Measurements from ENCODE around the gene TMEM25.

TMEM25 gene

DNA sequence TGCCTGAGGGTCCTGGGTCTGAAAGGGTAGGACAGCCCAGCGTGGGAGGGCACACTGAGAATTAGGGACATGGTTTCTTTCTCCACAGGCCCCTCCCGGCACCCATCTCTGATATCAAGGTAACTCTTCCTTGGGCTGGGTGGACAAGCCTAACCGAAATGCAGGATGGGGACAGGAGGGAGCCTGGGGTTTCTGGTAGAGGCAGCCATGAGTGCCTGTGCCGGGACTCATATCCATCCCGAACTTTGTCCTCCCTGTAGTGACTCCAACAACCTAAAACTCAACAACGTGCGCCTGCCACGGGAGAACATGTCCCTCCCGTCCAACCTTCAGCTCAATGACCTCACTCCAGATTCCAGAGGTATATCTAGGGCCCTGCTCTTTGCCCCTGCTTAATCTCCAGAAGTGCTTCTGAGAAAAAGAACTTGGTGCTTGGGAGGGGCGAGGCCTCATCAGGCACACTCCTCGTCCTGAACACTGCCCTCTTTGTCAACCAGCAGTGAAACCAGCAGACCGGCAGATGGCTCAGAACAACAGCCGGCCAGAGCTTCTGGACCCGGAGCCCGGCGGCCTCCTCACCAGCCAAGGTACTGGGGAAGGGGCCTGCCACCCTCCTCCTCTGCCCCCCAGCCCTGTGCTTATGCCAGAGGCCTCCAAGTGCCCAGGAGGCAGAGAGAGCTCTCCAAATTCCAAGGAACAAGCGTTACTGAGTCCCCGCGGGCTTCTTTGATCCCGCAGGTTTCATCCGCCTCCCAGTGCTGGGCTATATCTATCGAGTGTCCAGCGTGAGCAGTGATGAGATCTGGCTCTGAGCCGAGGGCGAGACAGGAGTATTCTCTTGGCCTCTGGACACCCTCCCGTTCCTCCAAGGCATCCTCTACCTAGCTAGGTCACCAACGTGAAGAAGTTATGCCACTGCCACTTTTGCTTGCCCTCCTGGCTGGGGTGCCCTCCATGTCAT lies 3.1 kb downstream of the TMEM25 start:
- TF ChIP-seq CTCF (IDR thresholded peaks at IDR 0.05; ENCODE audit: borderline replicate concordance, control extremely low read depth, extremely low read depth, insufficient read depth, missing control alignments): no peak
- in situ Hi-C loops (cut with MboI; ENCODE audit: low sequenced_read_pairs, unreplicated experiment): no loop called here
- no peak for DNase-seq (ENCODE audit: low spot score)

DNA sequence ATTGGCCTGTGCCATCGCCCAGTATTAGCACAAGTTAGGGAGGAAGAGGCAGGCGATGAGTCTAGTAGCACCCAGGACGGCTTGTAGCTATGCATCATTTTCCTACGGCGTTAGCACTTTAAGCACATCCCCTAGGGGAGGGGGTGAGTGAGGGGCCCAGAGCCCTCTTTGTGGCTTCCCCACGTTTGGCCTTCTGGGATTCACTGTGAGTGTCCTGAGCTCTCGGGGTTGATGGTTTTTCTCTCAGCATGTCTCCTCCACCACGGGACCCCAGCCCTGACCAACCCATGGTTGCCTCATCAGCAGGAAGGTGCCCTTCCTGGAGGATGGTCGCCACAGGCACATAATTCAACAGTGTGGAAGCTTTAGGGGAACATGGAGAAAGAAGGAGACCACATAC lies 4.3 kb downstream of the TMEM25 start:
- in situ Hi-C loops (cut with MboI; ENCODE audit: low sequenced_read_pairs, unreplicated experiment): no loop called here

DNA sequence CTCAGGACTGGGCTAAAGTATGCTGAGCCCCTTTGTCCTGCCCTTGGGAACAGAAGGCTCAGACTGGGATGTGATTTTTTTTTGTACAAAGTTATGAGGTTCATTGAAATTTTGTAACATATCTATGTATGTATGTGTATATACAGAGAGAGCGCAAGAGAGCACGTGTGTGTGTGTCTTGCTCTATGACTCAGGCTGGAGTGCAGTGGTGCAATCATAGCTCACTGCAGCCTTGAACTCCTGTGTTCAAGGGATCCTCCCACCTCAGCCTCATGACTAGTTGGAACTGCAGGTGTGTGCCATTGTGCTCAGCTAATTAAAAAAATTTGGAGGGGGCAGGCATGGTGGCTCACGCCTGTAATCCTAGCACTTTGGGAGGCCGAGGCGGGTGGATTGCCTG lies 5.7 kb downstream of the TMEM25 start:
- no peak for DNase-seq (ENCODE audit: low spot score)
- in situ Hi-C loops (cut with MboI; ENCODE audit: low sequenced_read_pairs, unreplicated experiment): no loop called here
- no peak for TF ChIP-seq CTCF (IDR thresholded peaks at IDR 0.05; ENCODE audit: borderline replicate concordance, control extremely low read depth, extremely low read depth, insufficient read depth, missing control alignments)

More for the DNA sequence above, 4.3 kb downstream of the TMEM25 start:
- no peak for DNase-seq (ENCODE audit: low spot score)
- TF ChIP-seq CTCF (IDR thresholded peaks at IDR 0.05; ENCODE audit: borderline replicate concordance, control extremely low read depth, extremely low read depth, insufficient read depth, missing control alignments): no peak

DNA sequence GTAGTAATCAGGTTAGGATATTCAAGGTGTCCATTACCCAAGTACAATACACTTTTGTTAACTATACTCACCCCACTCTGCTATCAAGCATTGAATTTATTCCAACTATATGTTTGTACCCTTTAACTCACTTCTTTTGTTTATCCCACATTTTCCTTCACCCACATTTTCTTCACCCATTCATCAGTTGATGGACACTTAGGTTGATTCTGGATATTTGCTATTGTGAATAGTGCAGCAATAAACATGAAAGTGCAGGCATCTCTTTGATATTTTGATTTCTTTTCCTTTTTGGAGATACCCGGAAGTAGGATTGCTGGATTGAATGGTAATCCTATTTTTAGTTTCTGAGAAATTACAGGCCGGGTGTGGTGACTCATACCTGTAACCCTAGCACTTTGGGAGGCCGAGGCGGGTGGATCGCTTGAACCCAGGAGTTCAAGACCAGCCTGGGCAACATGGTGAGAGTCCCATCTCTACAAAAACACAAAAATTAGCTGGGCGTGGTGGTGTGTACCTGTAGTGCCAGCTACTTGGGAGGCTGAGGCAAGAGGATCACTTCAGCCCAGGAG lies 6.5 kb downstream of the TMEM25 start:
- no peak for DNase-seq (ENCODE audit: low spot score)
- no peak for TF ChIP-seq CTCF (IDR thresholded peaks at IDR 0.05; ENCODE audit: borderline replicate concordance, control extremely low read depth, extremely low read depth, insufficient read depth, missing control alignments)
- in situ Hi-C loops (cut with MboI; ENCODE audit: low sequenced_read_pairs, unreplicated experiment): no loop called here

DNA sequence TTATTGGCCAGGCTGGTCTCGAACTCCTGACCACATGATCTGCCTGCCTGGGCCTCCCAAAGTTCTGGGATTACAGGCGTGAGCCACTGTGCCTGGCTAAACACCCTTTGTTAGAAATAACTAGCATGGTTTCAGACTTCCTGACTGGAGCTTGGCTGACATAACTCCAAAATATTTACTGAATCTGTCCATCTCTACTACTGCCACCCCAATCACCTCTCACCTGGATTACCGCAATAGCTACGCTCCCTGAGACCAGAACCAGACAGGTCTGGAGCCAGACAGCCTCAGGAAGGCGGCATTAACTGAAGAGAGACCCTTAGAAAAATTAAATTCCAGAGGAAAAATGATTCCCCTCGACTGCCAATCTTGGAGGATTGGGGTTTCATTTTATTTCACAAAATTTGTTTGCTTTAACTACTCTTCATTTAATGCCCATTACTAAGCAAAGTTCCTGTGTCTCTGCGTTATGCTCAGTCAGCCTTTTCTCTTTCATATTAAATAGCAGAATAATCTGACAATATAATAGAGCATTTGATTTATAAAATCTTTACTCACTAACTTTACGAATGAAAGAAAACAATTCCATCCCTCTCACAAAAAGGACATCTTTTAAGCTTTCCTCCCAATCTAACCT lies 13.1 kb downstream of the TMEM25 start:
- TF ChIP-seq CTCF (IDR thresholded peaks at IDR 0.05; ENCODE audit: borderline replicate concordance, control extremely low read depth, extremely low read depth, insufficient read depth, missing control alignments): no peak
- in situ Hi-C loops (cut with MboI; ENCODE audit: low sequenced_read_pairs, unreplicated experiment): no loop called here
- no peak for DNase-seq (ENCODE audit: low spot score)

- no peak for TF ChIP-seq CTCF (IDR thresholded peaks at IDR 0.05; ENCODE audit: borderline replicate concordance, control extremely low read depth, extremely low read depth, insufficient read depth, missing control alignments)
- in situ Hi-C loops (cut with MboI; ENCODE audit: low sequenced_read_pairs, unreplicated experiment): no loop called here
- DNase-seq (ENCODE audit: low spot score): no peak
Observed at GRCh38 chr11:118544647-118545010, 13.6 kb downstream of the TMEM25 start.

Measured in GM13976 (cell line).